ENCODE results near the gene ODAD2.

The ODAD2 gene

DNA sequence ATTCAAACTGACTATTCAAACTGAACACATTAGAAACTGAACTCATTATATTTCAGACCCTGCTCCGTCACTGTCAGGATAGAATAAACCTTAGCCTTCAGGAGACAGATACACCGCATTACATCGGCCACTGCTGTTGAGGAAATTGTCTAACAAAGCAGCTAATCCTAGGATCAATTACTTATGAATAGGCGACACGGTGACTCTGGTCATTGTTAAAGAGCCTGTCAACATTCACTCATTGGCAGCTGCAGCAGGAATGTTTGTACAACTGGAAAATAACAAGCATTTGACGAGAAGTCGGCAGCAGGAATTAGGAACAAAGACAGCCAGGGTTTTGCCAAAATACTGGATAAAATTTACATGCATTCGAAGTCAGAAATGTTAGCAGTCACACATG is 141.3 kb downstream of the ODAD2 start:
- DNase-seq (ENCODE audit: low read depth in 2 of 2): no peak

DNA sequence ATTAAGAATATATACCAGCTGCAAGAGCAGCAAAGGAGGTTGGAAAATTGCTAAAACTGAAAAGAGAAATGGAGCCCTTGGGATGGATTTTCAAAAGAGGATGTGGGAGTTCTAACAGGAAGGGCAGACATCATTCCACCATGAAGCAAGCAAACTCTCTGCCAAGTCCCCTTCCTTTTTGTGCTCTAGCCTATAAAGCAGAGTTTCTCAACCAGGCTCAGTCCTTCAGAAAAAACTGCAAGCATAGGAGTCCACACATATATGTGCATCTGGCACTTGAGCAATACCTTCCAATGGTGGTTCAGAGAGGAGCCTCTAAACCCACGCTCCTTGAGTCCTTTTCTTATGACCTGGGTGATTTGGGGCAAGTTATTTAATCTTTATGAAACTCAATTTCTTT is 154.7 kb downstream of the ODAD2 start:
- no peak for DNase-seq (ENCODE audit: low read depth in 2 of 2)

DNA sequence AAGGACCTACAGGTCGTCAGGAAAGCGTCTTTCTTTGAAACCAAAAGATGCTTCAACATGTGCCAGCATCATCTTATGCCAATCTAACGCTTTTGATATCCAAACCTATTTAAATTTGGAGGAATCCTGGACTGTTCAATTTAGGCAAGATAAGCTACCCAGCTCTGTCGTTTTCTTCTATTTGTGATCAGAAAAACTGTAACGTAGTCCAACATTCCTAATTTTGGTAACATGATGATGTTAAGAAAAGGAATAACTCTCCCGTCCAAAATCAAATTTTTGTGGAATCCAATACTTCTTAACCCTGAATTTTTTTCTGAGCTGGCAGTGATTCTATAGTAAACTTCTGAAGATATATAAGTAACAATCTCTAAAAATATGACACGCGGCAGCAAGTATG is 160.0 kb downstream of the ODAD2 start:
- DNase-seq (ENCODE audit: low read depth in 2 of 2): no peak

DNA sequence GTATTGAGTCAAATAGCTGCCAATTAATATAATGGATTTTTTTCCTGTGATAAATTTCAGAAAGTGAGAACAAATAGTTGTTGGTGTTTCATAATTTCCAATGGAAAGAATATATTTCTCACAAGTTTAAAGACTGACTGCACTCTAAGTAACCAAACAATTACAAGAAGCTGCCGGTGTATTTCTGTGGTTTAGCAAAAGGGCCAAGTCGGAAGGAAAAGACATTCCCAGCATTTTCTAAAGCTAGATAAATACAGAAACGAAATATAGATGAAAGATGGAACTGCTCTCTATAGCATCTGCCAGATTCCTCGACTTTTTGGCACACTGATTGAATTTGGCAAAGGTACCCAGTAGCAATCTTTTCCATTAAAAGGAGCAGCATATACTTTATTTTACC is 160.5 kb downstream of the ODAD2 start:
- no peak for DNase-seq (ENCODE audit: low read depth in 2 of 2)

DNA sequence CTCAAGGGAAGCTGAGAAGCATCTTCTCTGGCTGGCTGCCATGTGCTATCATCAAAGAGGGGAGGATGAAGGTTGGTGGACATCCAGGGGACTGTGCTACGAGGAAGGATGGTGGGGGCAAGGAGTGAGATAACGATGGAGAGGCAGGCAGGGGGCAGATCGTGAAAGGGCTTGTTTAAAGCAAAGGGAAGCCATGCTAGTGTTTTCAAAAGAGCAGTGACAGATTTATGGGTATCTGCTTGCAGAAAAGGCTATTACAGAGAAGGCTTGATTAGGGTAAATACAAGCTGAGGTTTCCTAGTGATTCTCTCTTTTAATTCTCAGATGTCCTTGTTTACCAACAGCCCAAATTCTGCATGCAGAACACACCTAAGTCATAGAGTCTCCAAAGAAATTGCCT is 164.4 kb downstream of the ODAD2 start:
- no peak for DNase-seq (ENCODE audit: low read depth in 2 of 2)

DNA sequence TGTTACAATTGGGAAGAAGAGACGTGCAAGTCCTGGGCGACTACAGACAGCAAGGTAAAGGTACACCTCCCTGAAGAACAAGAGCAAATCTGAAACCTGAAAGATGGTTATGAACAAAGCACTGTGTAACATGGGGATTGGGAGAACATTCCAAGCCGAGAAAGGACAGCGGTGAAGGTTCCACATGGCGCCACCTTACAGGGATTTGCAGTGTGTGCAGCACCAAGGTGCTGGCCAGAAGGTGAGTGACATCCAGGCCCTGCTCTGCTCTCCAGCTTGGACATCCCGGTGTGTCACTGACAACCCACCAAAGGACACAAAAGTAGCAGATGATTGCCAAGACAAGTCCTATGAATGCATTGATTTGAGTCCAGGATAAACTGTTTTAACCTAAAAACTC is 165.1 kb downstream of the ODAD2 start:
- no peak for DNase-seq (ENCODE audit: low read depth in 2 of 2)

DNA sequence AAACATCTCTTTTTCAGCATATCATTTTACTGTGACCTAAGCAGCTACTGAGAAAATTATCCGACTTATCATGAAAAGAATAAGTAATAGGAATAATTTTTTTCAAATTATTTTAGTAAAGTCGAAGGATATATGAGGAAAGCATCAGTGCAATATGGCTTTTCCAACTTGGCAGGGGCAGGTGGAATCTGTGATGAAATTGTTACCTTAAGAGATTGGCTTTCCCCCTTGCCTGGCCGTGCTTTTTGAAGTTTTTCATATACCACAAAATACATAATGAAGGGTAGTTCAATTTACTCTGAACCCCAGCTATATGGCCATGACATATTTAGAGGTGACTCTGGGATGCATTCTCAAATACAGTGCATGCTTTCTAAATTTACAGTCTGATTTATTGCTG is 166.1 kb downstream of the ODAD2 start:
- DNase-seq (ENCODE audit: low read depth in 2 of 2): no peak

DNA sequence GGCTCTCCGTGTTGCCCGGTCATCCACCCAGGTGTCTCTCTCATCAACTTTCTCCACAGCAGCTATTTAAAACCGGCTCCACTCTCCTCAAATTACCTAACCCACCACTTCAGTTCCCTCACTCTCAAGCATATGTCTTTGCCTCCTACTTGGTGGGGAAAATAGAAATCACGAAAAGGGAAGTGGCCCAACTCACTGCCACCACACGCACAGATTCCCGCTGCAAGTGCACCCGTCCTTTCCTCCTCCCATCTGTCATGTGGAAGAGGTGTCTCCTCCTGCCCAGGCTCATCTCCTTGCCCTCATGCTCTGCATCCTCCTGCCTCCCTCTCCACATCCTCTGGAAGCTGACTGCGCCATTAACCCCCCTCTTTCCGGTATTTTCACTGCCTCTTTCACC is 172.5 kb downstream of the ODAD2 start:
- DNase-seq (ENCODE audit: low read depth in 2 of 2): no peak

DNA sequence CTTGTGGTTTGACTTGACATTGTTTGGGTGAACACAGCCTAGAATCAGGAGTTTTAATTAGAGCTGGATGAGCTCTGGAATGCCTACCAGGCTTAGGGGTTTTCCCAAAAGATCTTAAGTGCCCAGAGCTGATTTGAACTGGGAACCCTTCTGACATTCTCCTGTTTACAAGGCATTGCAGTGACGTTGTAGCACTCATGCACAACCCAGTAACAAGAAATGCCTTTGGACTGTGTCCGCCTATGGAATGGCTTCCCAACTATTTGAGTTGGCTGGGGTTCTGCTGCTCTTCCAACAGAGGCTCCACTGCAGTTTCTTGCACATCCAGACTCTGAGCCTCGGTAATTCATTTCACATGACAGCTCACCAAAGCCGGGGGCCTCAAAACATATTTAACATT is 176.6 kb downstream of the ODAD2 start:
- DNase-seq (ENCODE audit: low read depth in 2 of 2): no peak

DNA sequence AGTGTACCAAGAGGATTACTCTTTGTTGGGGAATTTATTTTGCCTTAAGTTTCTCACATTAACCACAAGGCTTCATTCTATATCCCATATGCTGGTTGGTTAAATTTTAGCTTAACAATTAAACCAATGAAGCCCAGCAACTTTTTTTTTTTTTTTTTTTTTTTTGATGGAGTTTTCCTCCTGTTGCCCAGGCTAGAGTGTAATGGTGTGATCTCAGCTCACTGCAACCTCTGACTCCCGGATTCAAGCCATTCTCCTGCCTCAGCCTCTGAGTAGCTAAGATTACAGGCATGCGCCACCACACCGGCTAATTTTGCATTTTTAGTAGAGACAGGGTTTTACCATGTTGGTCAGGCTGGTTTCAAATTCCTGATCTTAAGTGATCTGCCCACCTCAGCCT is 178.2 kb downstream of the ODAD2 start:
- no peak for DNase-seq (ENCODE audit: low read depth in 2 of 2)

DNA sequence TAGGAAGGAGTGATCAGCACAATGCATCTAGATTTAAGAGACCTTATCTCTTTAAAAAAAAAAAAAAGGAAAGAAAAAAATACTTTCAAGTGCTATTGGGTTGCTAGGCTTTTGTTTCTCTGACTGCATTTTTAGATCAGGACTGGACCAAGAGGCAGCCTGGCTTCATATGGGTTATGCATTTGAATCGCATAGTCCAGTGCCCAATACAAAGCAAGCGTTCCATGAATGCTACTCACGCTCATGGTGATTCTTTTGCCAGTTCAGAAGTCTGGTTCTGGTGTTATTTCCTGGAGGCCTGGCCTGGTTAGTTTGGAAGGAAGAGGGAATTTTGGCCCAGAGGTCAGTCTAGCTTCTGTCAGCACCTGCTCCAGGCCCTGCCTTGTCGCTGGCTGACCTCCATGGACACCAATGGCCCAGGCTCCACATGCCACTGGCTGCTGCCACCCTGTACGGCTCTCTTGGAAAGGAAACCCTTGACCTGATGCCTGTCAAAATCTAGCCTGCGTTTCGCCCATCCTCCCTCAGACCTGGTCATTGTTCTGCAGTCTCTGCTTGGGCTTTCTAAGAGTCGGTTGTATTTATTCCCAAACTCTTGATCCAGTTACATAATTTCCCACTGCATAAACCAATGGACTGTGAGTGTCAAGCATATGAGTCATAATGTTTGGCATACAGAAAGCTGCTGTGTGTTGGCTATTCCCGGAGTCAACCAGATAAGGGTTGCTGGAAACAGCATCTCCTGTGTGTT is 178.9 kb downstream of the ODAD2 start:
- no peak for DNase-seq (ENCODE audit: low read depth in 2 of 2)

DNA sequence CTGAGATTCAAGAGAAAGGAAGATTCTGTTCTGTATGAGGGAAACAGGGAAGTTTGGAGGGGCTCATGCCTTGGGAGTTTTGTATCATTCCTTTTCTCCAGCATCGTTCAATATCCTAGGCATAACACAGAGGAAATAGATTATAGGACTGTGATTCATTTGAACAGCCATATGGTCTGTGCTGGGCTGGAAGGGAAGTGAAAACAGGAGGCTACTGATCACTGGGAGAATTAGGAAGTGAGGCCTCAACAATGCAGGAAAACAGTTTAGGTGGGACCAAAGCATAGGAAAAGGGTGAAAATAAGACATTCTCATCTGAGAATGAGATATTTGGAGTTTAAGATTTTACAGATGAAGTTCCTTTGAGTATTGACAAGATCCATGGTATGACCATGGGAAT is 182.6 kb downstream of the ODAD2 start:
- no peak for DNase-seq (ENCODE audit: low read depth in 2 of 2)

DNA sequence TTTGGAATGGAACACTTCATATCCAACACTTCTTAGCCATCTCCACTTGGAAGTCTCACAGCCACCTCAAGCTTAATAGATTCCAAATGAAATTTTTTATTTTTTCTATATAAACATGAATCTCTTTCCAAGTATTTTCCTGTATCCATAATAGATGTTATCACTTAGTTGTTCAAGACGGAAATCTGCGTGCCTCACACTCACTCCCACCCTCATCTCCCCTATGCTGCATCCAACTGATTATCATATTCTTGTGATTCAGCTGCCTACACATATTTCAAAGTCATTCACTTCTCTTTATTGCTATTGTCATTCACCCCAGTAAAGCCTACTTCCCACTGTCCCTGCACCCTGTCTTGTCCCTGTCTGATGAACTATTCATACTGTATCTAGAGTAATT is 183.0 kb downstream of the ODAD2 start:
- DNase-seq (ENCODE audit: low read depth in 2 of 2): no peak

DNA sequence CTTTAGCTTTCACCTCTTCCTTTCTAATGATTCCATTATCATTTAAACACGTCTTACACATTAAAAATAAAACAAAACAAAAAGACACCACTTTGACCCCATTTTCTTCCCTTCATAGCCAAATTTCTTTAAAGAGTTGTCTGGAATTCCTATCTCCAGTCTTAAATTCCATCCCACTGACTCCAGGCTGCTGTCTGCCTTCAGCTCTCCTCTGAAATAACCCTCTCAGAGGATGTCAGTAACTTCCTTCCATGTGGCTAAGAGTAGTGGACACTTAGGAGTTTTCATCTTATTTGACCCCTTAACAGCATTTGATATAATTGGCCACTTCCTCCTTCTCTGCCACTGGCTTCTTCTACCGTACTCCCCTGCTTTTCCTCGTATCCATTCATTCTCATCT is 183.6 kb downstream of the ODAD2 start:
- DNase-seq (ENCODE audit: low read depth in 2 of 2): no peak

DNA sequence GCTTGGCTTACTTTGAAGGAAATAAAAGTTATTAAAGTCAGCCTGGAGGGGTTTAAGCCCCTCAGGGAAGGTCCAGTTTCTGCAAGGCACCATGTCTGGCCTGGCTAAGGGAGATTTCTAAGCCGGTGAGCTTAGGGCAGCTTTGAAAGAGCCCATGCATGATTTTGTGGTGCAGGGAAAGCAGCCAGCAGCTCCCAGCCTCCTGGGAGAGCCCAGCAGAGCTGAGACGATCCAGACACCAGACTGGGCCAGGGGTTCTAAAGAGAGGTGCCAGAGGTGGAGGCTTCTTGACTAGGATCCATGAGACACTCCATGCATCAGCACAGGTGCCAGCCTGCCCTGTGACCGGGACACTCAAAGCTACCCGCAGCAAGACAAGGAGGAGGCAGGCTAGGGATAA is 193.7 kb downstream of the ODAD2 start:
- DNase-seq (ENCODE audit: low read depth in 2 of 2): no peak

DNA sequence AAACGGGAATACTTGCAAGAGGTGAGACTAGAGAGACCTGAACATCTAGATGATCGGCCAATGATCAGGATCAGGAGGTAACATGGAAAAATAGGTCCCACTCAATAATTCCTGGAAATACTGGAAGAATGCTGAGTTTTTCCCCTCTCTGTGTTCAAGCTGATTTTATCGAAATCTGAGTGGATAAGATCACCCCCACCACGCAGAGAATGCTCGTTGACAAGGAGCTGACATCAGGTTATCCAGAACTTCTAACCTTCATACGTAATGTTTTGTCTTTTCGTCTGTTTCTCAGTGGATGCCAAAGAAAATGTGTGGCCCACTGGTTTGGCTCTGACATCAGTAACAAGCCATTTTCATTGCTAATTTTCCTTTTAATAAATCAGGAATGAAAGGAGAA is 194.7 kb downstream of the ODAD2 start:
- DNase-seq (ENCODE audit: low read depth in 2 of 2): no peak

DNA sequence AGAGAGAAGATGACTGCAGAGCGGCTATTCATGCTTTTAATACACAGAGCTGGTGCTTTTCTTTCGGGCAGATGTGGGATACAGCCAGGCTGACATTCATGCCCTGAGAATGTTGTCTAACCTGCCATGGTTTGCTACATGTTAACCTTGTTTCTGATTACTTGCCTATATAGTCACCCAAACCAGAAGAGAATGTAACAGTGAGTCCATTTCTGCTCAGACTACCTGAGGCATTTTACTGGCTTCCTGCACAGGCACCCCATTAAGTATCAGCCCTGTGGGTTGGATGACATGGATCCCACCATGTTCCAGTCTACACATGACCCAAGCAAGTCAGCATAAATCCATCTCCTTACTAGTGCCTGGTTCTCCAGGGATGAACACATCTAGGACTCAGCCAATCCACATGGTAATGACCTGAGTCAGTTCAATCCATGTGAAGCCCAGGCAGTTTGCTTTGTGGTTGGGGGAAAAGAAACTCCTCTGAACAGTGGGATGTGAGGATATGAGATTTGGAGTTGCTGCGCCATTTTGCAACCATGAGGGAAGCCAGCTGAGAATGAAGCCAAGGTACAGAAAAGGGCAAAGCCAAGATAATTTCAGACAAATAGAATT is 197.6 kb downstream of the ODAD2 start:
- DNase-seq (ENCODE audit: low read depth in 2 of 2): no peak

DNA sequence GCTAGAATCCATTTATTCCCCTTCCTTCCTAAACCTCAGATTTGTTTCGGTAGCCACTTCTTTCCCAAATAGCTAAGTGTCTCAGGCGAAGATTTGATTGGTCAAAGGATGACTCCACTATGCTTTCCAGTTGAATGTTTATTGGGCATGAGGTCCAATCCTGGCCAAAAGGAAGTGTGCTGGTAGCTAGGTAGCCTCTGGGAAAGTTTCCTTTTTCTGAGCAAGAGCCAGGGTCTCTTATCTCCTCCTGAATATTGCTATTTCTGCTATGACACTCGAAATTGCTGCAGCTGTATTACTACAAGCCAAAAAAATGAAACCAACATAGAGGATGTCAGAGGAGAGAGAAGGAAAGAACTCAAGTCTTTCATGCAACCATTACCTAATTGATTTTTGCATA is 199.8 kb downstream of the ODAD2 start:
- DNase-seq (ENCODE audit: low read depth in 2 of 2): no peak

DNA sequence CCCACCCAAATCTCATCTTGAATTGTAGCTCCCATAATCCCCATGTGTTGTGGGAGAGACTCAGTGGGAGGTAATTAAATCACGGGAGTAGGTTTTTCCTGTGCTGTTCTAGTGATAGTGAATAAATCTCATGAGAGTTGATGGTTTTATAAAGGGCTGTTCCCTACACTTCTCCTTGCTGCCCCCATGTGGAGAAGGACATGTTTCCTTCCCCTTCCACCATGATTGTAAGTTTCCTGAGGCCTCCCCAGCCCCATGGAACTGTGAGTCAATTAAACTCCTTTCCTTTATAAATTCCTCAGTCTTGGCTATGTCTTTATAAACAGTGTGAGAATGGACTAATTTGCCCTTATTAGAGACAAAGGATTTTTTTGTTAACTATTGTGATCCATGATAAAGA is 204.7 kb downstream of the ODAD2 start:
- DNase-seq (ENCODE audit: low read depth in 2 of 2): no peak

DNA sequence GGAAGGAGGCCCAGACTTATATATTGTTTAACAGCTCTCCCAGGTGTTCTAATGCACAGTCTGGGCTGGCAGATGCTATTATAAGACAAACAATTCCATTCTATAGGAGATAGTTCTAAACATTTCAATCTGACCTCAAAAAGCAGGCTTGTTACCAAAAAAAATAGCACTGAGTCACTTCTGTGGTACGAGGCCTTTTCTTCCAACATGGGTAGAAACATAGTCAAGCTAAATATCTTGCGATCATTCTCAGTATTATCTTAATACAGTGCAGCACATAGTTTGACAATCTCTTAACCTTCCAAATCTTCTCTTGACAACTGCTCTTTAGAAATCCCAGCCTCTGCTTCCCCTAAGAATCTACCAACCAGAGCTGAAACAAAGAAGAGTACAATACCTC is 206.7 kb downstream of the ODAD2 start:
- no peak for DNase-seq (ENCODE audit: low read depth in 2 of 2)

DNA sequence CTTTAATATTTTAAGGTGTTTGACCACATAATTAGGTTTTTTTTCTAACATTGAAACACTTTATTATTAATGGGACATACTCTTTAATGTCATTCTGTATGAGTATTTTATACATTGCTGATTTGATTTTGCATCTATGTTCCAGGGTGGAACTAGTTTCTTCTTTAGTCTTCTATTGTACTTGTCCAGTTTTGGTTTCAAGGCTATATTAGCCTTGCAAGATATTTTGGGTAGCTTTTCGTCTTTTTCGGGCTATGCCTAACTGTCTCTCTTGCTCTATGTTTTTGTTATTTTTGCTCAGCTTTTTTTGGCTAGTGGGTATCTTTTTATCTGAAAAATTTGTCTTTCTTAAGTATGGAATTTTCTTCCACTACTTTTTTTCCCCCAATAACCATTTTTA is 214.6 kb downstream of the ODAD2 start:
- no peak for DNase-seq (ENCODE audit: low read depth in 2 of 2)

DNA sequence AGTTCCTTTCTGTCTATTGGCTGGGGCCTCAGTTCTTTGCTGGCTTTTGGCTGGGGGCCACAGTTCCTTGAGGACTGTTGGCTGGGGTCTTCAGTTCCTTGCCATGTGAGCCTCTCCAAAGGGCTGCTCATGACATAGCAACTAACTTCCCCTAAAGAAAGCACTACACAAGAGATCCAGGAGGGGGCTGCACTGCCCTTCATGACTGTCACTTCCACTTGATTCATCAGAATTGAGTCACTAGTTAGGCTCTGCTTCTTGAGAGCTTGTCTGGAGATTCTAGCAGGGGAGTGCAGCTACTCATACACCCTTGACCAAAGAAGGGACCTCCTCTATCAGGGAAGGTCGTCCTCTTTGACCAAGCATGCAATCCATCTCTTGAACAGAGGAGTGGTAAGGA is 215.2 kb downstream of the ODAD2 start:
- DNase-seq (ENCODE audit: low read depth in 2 of 2): peak in 1 of 2 donors; percentile 6

DNA sequence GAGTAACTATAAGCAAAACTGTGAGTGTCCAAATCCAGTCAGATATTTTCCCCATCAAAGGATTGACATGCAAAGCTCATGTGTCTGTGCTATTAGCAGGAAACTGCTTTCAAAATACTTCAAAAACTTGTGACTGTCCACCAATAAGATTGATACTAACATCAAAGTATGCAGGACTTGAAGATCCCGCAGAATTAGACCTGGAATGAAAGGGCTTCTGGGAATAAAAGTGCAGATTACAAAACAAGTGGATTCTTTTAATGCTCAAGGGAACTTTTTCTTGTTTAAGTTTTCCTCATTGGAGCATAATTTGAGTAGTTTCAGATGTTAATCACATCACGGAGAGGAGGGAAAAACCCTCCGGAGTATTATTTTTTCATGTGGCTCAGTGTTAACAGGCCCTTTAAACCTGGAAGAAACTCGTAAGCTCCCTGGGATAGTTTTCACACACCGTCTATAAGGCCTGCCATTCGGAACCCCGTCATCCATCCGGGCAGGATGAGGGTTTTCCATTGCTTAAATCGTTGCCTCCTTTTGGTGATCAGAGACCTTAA is 219.3 kb downstream of the ODAD2 start:
- DNase-seq (ENCODE audit: low read depth in 2 of 2): no peak

DNA sequence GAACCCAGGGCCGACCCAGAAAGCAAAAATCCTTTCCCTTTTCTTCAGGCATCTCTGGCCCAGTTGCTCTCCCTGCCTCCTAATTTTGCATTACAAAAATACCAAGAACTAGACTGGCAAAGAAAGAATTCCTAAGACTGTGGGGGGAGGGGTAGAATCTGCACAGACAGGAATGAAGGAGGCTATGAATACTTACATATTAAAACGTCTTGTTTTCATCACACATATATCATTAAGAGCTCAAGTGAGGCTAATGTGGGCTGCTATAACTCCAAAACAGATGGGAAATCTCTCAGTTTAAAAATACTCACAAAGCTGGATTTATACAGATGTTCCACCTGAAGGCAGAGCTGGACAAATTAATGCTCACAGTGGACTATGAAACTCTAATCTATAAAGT is 224.0 kb downstream of the ODAD2 start:
- no peak for DNase-seq (ENCODE audit: low read depth in 2 of 2)
